Adrenal gland (tissue), 5 donors: ENCODE results near the gene DCX.

Experiments
- CTCF ChIP-seq, 6 experiments: fragments of 450-650 bp in 4 of 6; fragments of 200-600 bp in 2 of 6; sonication (generic) in 1 of 6; IDR thresholded peaks; 1 replicate in 5 of 6; 2 replicates in 1 of 6; pipeline versions ENCODE4 v1.5.1 to v1.8.0; 2016 to 2021; ENCODE audit warnings: antibody characterized with exemption in 6 of 6, mild to moderate bottlenecking in 2 of 6, moderate library complexity in 1 of 6
- POLR2A ChIP-seq, 2 donors: fragments of 450-650 bp; IDR thresholded peaks; one replicate each; pipeline ENCODE4 v1.6.1; 2017; ENCODE audit warnings: antibody characterized with exemption in 2 of 2, mild to moderate bottlenecking in 2 of 2, moderate library complexity in 1 of 2
- donor health status: DM: no; HTN: no; CAD: no.

- TF ChIP-seq CTCF (IDR thresholded peaks at IDR 0.05) (no peak), POLR2A (IDR thresholded peaks at IDR 0.05) (no peak)
These were observed 435 bp downstream of the DCX start for GRCh38 chrX:111411557-111411956.
